LoVo (cell line): ENCODE measurements around the gene ANO2.
"Not testable (repeated sequence)": the region's sequence is repeated elsewhere in the genome, so short reads cannot be mapped to it uniquely, and the experiment has no call there.

Experiments
- DNase-seq: peaks from one replicate; pipeline ENCODE4 v3.0.0-alpha.2; 2016; ENCODE audit warnings: low spot score

Gene ANO2

DNA sequence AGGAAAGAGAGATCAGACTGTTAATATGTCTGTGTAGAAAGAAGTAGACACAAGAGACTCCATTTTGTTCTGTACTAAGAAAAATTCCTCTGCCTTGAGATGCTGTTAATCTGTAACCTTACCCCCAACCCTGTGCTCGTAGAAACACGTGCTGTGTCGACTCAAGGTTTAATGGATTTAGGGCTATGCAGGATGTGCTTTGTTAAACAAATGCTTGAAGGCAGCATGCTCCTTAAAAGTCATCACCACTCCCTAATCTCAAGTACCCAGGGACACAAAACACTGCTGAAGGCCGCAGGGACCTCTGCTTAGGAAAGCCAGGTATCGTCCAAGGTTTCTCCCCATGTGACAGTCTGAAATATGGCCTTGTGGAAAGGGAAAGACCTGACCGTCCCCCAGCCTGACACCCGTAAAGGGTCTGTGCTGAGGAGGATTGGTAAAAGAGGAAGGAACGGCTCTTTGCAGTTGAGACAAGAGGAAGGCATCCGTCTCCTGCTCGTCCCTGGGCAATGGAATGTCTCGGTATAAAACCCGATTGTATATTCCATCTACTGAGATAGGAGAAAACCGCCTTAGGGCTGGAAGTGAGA lies 407.9 kb downstream of the ANO2 start:
- DNase-seq: not testable (repeated sequence)

DNA sequence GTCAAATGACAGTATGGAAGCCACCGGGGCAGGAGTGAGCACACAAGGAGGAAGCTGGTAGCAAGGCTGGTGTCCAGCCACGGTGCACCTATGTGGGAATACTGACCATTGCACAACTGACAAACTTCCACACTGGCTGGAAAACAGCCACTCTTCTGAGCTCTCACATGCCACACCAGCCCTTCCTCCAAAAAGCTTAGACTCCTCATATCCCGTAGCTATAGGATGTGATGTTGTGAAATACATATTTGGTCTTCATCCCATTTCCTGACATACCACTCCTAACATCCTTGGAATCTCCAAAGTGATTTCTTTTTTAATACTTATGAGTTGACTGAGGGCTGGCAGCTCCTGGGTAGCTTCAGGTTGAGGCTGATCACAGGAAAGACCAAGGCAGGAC lies 409.5 kb downstream of the ANO2 start:
- no peak for DNase-seq

DNA sequence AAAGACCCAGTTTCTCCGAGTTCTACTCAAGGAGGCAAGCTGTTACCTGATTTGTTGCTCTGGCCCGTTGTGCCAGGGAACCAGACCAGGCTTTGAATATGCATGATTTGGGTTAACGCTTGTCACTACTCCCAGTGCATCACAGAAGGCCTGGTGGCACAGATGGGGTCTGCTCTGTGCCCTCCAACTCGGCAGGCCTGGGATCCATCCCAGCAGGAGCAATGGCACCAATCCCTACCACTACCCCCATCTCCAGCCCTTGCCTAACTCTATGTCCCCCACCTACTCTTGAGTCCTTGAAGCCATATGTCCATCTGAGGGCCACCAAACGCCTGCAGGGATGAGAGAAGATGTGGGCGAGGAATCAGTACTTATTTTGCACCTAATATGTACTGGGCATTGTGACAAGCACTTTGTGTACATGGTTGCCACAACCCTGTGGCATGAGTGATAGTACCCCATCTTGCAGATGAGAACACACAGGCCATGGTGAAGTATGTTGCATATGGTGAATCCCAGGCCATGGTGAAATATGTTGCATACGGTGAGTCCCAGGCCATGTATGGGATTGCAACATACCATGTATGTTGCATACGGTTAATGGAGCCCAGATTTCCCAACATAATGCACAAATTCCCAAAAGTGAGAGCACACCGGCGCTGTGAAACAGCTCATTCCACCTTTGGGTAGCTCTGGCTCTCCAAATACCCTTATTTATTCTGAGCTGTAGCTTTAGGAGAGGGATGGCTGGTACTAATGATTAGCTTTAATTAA lies 410.4 kb downstream of the ANO2 start:
- DNase-seq: no peak

DNA sequence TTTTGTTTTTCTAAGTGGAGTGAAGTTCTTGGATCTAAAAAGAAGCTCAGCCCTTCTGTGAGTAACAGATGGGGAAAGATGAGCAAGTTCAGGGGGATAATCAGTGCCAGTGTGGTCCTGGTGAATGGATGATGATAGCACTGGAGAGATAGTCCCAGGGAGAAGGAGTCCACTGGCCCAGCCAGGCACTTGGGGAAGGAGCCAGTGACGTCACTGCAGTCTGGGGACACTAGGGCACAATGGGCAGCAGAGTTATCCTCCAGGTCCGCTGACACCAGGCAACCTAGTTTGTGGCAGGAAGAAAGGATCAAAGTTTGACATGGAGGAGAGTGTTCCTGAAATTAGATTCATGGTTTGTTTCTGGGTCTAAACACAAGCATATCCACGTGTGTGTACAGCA lies 411.7 kb downstream of the ANO2 start:
- DNase-seq: no peak

DNA sequence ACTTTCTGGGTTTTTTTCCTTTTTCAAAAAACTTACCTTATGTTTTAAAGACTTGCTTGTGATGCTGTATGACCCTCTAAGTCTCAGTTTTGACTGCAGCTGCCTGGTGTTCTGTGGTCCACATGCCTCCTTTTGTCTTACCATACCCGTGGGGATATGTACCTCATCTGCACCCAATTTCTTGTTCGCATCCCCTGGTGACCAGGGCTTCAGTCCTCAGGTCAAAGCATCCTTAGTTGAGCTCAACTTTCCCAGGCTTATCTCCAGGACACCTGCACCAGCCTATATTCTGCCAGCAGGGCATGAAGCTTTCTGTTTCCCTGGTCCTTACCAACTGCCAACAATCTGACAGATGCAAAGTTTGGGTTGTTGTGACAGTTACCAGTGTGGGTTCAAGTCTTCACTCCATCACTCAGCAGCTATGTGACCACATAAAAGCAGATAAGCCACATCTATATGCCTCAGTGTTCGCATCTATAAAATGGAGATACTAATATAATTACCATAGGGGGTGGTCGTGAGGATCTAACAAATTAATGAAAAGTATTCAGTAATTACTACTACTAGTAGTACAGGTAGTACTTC lies 419.2 kb downstream of the ANO2 start:
- DNase-seq: no peak

DNA sequence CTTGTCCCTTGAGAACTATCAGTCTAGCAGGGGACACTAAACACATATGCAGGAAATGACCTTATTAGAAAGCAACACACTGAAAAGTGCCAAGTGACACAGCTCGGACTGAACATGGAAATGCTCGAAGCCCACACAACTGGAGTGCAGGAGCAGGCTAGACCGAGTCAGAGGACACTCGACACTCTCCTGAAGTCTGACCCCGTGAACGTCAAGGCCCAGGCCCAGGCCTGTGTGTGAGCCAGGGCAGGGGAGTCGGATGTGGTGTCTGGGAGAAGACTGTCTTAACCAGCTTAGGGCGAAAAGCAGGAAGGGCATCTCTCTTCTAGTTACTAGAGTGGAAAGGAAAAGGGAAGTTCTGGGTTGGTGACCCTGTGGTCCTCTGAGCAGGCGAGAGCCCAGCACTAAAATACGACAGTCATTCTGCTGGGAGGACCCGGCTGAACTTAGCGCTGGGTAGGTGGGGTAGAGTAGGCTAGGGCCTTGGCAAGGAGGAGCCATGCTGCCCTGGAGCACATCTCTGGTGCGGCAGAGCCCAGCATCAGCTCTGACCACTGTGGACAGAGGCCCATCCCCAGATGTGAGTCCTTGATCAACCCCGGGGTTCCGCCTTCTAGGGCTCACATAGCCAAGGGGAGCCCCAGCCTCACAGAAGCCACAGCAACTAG lies 420.2 kb downstream of the ANO2 start:
- DNase-seq: no peak

DNA sequence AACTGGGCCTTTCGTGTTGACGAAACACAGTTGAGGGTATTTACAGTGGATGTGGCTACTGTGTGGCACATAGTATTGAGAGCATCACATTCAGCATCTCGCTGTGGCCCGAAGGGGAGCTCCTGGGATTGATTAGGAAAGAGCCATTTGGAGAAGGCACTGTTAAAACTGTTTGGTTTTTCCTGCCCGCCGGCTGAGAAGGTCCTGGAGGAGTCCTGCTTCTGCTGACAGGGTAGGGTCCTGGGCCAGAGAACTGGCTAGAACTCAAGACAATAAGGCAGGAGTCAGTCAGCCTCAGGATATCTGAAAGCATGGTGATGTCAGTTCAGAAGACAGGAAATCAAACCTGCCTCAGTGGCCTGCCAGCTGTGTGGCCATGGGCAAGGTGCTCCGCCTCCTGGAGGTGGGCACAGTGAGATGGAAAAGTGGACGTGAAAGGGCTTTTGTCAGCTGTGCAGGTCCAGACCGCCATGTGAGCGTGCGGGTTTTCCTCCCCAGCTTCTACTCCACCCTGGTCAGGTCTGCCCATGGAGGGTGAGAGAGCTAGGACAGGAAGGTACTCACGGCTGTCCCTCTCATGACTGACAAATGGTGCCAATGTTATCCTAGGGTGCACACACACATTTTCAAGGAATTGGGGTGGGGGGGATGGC lies 420.8 kb downstream of the ANO2 start:
- no peak for DNase-seq

DNA sequence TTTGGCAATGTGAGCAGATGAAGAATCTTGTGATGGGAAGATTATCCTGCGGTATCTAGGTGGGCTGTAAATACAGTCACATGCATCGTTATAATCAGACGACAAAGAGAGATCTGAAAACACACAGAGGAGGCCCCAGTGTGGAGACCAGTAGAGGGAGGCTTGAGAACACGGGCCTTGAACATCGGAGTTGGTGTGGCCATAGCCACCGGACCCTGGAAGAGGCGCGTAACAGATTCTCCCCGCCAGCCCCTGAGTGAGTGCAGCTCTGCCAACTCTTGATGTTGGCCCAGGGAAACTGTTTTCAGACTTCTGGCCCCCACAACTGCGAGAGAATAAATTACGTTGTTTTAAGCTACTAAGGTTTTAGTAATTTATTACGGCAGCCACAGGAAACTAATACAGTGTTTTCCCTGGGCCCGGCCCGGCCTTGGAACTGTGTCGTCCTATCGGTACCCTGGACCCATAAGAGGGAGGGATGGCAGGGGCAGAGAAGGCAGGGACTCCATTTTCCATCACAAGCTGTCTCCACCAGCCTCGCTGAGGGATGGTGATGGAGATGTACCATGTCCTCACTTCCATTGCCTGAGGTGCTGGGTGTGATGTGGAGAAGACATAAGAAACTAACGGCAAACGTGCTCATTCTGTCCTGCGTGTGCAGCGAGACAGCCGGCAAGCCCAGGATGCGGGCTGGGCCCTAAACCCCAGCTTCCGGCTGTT lies 421.5 kb downstream of the ANO2 start:
- no peak for DNase-seq

DNA sequence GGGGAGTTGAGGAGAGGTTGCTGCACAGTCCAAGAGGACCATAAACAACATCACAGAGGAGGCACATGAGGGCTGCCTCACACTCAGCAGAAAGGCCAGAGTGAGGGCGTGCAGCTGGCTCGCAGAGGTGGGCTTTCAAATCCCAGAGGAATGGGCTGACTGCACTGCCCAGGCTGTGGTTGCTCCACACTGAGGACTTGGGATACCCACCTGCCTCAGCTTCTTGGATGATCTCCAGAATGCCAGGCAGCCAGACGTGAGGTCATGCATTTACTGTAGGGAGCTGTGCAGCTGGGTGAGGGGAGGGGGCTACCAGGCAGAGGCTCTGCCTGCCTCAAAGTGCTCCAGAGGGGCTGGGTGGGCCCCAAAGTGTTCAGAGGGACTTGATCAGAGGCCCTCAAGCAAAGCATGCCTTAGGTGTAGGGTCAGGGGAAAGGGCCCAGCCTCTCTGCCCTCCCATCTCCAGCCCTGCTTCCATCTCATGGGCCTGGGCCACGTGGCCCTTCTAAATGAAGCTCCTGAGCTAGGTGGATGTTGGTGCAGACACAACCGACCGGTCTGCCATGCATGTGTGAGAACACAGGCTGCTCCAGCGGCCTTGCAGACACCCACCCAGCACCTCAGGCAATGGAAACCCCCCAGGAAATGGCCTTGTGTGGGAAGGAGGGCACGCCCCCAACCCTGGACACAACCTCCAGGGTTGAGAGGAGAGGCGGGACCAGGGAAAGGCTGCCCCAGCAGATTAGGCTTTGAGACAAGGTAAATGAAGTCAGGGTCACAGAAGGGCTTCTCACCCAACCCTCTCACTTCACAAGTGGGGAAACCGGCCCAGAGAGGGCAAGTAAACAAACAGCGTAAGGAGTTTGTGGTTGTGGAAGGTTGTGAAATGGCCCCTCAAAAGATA lies 422.4 kb downstream of the ANO2 start:
- no peak for DNase-seq

DNA sequence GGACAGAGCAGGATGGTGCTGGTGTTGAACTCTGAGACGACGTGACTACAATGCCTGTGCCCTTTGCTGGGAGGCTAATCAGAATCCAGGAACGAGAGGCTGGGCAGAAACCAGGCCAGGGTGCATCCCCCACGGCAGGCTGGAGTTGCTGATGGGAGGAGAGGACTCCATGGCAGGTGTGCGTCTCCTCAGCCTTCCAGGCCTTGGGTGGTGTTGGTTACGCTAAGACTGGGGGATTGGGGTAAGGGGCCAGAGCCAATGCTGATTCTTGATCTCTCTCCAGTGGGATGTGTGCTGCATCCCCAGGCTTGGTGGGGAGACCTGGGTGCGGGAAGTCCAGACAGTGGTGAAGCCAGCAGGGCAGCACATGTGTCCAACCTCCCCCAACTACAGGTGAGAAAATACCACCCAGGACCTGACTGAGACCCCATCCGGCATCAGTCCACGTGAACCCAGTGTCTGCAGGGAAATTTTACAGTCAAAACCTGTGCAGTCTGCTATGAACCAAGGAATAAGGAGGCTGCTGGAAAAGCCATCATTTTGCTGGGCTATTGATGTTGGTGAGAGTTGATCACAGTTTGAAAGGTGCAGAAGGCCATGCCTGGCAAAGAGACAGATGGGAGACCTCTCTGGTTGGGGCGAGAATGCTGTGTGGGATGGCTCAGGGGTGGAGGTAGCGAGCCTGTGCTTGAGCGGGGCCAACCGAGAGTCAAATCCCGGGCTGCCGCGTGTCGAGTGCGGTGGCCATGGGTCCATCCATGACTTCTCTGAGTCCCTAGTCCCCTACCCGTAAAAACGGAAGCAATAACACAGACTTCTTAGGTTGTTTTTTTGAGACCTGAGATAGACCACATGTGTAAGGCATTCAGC lies 423.4 kb downstream of the ANO2 start:
- no peak for DNase-seq

DNA sequence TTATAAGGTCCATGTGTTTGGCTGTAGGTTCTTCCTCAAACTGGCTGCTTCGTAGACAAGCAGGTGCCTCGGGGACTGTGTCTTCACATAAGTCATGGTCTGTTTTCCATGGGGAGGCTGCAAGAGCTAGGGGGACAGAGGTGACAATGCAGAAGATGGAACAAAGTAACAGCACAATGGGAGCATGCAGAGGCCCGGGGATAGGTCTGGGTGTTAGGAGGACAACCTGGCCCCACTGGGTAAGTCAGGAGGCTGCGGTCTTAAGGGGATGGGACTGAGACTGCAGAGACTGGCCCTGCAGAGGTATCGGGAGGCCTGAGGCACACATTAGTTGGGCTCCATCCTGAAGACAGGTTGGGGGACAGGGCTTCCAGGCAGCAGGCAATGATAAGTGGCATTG lies 424.2 kb downstream of the ANO2 start:
- no peak for DNase-seq

DNA sequence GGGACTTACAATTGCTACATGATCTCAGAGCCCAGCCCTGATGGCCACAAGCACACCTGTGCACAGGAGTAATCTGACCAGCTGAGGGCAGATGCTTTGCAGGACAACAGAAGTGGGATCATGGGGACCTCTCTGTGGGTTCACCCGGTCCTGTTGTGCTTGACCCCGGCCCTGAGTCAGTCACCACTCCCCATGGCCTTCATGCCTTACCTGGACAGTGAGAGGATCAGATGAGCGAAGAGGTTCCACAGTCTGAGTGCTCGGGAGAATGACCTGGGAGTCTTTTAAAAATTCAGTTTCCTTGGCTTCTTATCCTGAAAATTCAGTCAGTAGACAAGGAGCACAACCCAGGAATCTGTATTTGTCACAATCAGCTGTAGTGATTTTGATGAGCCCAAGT lies 425.0 kb downstream of the ANO2 start:
- DNase-seq: no peak

DNA sequence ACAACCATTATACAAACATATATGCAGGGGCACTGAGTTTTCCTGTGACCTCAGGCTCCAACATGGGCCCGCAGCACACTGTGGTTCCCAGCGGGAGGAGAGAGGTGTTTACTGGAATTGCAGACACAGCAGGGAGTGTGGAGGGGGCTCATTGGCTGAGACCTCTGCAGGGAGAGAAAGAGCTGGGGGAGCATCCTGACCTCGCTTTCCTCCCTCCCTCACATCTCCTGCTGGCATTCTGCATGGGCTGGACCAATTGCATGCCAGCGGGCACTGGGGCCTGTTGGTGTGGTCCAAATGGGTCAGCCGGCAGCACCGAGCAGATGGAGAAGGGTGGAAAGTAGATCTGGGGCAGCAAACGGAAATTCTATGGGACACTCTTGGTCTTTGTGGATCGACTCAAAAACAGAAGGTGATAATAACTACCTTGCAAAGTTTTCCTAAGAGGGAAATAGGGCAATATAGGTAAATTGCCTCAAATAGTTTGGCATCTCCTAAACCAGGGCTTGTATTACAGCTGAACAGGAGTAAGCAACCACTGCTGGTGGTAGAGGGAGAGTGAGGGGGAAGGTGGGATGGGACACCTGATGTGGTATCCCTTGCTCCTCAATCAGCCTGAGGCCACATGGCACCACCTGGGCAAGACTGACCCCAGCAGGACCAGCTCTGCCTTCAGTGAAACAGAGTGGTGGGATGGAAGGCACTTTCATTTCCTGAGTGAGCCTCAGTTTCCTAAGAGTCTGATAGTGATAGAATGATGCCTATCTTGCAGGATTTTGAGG lies 426.3 kb downstream of the ANO2 start:
- no peak for DNase-seq

DNA sequence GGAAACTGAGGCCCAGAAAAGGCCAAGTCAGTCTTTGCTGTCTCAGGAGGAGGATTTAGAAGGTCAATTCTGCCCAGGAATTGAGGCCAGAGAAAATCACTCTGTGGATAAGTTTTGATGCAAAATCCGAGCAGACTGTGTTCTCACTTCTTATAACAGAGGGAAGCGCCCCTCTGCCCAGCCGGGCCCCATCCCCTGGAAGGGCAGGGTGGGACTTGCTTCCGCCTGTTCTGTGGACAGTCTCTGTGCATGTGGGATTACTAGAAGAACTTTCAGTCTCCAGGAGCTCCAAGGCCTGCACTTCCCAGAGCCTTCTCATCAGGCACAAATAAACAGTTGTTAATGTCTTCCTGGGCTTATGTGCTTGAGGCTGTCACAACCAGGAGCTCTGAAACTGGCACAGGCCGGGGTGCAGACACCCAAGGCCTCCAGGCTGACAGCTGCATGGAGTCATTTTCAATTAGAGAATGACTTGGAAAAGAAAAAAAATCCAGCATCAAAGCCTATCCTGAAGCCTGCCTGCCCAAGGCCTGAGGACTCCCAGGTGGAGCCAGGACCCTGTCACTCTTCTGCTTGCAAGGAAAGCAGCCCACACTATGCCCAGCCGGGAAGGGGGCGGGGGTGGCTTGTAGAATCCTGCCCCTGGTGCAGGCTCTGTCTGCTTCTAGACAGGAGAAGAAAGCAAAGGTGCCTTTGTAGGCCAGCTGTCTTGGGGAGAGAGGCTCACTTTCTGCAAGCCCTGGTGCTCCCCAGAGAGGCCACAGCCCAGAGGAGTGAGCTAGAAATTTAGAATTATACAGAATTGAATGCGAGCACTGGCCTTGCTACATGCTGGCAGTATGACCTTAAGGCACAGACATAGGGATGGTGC lies 428.5 kb downstream of the ANO2 start:
- DNase-seq: no peak

DNA sequence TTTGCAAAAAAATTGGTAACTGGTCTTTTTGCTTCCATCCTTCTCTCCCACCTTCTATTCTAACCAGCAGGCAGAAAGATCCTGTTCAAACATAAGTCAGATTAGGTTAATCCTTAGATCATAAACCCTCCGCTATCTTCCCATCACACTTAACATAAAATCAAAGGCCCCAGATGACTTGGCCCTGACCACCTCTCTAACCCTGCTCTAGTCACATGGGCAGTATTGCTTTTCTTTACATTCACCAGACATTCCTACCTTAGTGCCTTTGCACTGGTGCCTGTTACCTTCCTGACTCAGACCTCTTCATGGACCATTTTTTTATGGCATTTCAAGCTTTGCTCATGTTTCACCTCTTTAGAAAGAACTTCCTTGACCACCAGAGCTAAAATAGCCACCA lies 429.6 kb downstream of the ANO2 start:
- no peak for DNase-seq

DNA sequence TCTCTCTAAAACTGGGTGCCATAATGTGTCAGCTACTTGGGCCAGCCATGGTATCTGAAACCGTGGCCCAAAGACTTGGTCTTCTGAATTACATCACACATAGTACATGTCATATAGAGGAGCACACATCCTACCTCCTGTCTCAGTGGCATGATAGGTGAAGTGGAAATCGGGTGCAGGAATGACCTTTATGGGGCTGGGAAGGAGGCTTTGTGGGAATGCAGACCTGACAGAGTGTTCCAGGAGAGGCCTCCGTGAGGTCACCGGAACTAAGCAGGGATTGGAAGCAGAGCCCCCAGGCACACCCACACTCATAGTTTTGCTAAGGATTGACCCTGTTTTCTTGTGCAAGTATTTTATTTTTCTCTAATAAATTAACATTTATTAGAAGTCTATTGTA lies 430.5 kb downstream of the ANO2 start:
- no peak for DNase-seq

DNA sequence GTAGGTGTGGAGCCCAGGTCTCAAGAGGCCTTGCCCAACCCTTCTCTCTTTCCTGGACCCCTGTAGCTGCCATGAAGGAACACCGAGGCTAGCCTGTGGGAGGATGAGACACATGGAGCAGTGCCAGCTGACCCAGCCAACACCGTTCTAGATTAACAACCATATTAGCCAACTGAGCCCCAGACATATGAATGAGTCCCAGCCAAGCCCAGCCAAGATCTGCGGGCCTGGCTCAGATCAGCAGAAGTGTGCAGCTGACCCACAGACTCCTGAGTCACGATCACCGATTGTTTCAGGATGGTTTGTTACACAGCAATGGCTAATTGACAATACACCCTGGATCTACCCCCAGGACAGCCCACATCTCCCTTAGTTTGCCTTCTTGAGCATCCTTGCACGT lies 431.0 kb downstream of the ANO2 start:
- DNase-seq: no peak

DNA sequence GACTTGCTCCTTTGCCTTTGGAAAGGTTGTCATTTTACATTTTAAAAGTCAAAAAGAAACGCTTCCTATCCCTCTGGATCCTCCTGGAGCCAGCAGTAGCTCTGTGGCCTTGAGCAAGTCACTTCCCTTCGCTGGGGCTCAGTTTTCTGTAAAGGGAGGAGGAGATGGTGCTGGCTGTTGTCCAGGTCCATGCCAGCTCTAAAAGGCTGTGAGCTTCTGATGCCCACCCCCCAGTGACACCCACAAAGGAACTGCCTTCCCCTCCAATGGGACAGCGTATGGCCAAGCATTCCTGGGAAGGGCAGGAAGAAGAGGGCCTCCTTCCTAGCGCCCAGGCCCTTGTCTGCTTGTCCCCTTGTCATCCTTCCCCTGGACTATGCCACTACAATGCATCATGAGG lies 431.7 kb downstream of the ANO2 start:
- no peak for DNase-seq
